ENCODE results near the gene IFNG-AS1.

IFNG-AS1 gene

GRCh38 chr12:68040450-68041075 lies 51.3 kb downstream of the IFNG-AS1 start:
- peak; percentile 70 for DNase-seq

- DNase-seq: peak; percentile 26
These were observed 53.0 kb downstream of the IFNG-AS1 start for GRCh38 chr12:68042212-68042699.

GRCh38 chr12:68043435-68043834 lies 54.2 kb downstream of the IFNG-AS1 start:
- DNase-seq: no peak

GRCh38 chr12:68048648-68049297 lies 59.5 kb downstream of the IFNG-AS1 start:
- no peak for DNase-seq

- no peak for DNase-seq
These were observed 67.1 kb downstream of the IFNG-AS1 start for GRCh38 chr12:68056300-68056699.

GRCh38 chr12:68063900-68064590 lies 74.8 kb downstream of the IFNG-AS1 start:
- no peak for DNase-seq

- no peak for DNase-seq
These were observed 75.9 kb downstream of the IFNG-AS1 start for GRCh38 chr12:68065163-68065562.

- DNase-seq: no peak
These were observed 76.4 kb downstream of the IFNG-AS1 start for GRCh38 chr12:68065687-68066086.

GRCh38 chr12:68067762-68068376 lies 78.6 kb downstream of the IFNG-AS1 start:
- DNase-seq: no peak

- no peak for DNase-seq
These were observed 80.0 kb downstream of the IFNG-AS1 start for GRCh38 chr12:68069275-68069674.
